HG03097 (cell line): ENCODE data around the gene FAM163A.

Experiments used
- ATAC-seq: cut with Tn5 transposase; IDR thresholded peaks from one replicate; pipeline ENCODE4 v1.9.1; 2021; ENCODE audit not compliant: unreplicated experiment, low FRiP score

Gene FAM163A

DNA sequence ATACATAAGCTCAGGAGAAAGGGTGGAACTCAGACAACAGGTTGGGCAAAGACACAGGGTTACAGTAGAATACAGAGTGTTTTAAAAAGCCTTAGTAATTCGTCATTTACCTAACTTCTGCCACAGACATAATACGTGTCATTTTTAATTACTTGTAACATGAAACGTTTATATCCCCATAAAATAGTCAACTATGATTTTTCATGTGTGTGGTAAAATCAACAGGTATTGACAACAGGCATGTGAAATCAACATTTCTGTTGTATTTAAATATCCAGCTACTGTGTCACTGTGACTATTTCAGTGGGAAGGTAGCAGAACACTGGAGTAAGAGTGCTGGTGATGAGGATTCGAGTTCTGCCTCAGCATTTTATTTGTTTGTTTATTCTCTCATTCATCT lies 5.7 kb downstream of the FAM163A start:
- ATAC-seq = no peak

DNA sequence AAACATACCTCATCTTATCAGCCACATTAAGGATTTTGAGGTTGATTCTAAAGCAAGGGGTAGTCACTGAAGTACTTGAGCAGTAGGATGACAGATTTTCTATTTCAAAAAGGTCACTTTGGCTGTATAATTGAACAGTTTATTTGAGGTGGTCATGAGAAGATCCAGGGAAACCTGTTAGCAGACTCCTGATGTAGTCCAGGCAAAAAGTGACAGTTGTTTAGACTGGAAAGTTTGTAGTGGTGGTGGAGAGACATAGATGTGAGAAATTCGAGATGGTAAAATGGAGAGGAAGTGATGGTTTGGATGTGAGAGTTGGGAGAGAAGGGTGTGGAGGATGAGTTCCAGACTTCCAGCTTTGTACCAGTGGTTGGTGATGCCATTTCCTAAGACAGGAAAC lies 7.5 kb downstream of the FAM163A start:
- ATAC-seq = no peak

- no peak for ATAC-seq
Measured at GRCh38 chr1:179753061-179753460, 10.0 kb downstream of the FAM163A start.

GRCh38 chr1:179754041-179754624 lies 11.0 kb downstream of the FAM163A start:
- no peak for ATAC-seq

DNA sequence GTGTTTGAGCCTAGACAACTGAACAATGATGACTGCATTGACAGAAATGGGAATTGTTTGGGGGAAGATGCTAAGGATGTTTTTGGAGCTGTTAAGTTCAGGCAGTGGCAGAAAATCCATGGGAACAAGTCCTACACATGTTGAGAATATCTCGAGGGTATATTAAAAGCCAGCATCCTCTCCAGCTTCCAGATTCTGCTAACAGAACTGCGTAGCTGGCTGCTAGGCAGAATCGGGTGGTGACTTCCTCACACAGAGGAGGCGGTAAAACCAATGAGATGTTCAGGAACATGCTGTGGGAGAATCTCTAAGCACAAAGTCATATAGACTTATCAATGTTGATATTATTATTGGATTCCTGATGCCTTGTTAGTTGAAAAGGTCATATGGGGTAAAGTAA lies 14.8 kb downstream of the FAM163A start:
- ATAC-seq = no peak

DNA sequence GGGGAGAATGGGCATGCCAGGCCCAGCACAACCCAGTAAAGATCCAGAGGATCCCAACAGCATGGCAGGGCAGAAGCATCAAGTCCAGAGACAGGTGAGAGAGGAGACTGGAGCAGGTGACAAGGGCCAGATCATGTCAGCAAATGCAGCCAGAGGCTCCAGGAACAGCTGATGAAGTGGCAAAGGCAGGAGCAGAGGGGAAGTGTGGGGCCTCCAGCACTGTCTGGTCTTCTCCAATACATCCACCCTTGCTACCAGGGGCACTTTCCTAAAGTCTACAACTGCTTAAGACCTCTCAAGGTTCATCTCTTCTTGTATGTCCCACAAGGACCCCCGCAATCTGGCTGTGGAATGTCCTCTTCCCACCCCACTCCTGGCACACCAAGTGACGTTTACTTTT lies 17.4 kb downstream of the FAM163A start:
- no peak for ATAC-seq

GRCh38 chr1:179761296-179761695 lies 18.2 kb downstream of the FAM163A start:
- ATAC-seq = no peak

DNA sequence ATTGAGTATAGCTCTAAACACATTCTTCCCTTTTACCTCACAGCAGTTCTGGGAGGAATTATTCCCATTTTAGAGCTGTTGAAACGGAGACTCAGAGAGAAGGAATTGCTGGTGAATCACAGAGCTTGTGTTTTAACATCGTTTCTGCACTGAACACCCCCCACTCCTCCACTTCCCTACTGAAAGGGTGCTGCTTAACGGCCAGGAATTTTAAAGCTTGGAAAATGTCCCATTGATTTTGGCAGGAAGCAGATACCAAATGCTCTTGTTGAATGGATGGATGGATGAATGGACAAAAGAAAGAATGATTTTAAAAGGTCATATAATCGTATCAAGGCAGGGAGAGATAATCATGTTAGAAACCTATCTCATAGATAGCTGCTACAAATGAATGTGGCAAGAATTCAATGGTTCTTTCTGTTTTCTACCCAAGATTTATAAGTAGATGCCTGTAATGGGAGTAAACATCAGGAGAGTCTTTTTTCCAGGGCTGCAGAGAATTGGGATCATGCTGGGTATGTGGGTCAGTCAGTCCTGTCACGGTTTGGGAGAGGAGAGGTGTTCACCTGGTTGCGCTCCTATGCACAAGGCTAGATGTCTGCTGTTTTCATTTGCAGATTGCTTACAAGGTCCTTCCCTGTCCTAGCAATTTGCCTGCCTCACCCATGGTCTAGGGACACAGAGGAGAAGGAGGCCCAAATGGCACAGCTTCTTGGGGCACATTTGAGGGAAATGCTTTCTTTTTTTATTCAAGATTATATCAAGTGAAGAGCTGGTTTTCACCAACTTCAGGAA lies 19.0 kb downstream of the FAM163A start:
- no peak for ATAC-seq

DNA sequence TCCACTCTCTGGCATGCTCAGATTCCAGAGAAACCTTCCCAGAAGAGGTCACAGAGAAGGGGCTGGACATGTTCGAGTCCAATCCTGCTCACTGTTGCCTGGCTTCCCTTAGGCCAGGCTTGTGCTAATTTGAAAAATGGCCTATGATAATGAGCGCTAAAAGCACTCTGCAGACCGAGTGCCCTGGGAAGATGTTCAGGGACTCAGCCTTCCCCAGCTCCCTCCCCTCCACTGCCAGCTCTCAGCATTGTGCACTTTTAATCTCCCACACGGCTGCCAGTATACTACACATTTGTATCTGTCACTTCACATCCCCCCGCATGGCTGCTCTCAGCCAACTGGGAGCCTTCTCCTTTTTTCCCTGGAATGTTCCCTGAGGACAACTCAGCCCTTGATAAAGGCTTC lies 24.1 kb downstream of the FAM163A start:
- no peak for ATAC-seq

GRCh38 chr1:179767996-179768395 lies 24.9 kb downstream of the FAM163A start:
- no peak for ATAC-seq

DNA sequence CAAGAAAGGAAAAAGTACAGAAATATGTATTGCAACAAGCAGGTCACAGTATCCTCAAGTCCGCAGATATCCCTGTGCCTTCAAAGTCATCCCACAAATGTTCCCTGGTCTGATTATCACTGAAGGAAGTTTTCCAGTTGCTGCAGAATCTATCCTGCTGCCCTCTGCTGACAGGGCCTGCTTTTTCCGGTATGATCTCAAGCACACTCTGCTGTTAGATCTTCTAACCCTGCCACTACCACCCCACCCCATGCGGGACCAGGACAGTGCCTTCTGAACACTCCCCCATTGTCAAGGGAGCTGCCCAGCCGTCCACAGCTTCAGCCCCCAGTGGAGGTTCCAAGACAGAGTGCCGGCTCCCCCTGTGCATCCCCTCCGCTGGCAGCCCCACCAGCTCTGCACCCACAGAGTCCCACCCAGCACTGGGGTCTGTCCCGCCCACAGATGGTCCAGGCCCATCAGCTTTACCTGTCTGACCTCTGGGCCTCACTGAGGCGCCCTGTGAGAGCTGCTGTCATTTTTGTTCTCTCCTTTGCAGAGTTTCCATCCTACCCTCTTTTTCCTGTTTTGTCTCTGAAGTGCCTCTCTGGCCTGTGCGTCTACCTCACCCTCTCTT lies 27.9 kb downstream of the FAM163A start:
- no peak for ATAC-seq

GRCh38 chr1:179773264-179773663 lies 30.2 kb downstream of the FAM163A start:
- no peak for ATAC-seq

DNA sequence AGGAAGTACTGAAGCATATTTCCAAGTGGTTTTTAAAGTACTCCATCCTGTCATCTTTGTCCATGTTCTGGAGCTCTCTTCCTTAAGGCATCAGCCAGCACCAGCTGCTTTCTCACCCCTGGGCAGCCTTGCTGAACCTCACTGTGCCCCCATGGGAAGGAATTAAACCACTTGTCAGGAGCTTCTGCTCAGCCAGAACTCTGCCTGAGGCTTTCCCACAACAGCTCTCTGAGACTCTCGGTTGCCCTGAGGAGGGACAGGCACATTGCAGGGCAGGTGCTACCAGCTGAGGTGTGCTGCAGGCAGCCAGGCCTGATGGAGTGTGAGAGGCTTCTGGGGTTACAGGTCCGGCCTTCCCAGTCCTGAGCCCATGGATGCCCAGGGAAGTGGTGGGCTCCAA lies 30.9 kb downstream of the FAM163A start:
- no peak for ATAC-seq

GRCh38 chr1:179774566-179774965 lies 31.5 kb downstream of the FAM163A start:
- ATAC-seq = no peak

DNA sequence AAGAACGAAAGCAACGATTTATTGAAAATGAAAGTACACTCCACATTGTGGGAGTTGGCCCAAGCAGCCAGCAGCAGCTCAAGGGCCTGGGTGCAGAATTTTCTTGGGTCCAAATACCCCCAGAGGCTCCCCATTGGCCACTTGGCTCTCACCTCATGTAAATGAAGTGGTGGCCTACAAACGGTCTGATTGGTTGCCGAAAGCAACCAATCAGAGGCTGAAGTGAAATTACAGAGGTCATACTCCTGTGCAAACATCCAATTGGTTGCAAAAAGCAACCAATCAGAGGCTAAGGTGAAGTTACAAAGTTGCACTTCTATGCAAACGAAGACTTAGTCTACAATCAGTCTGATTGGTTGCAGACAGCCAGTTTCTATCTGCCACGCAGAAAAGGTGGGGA lies 31.9 kb downstream of the FAM163A start:
- ATAC-seq = no peak

DNA sequence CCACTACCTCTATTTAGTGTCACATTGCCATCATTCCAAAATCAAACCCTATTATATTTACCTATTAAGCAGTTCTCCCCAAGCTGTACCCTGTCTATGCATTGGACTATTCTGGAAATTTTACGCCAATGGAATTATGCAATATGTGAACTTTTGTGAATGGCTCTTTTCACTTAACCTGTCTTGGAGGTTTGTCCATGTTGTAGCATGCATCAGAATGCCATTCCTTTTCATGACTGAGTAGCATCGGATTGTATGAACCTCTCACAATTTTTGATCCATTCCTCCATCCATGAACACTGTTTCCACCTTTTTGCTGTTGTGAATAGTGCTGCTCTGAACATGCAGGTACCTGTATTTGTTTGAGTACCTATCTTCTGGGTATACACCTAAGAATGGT lies 33.7 kb downstream of the FAM163A start:
- ATAC-seq = no peak

- ATAC-seq = no peak
Measured at GRCh38 chr1:179777731-179778130, 34.6 kb downstream of the FAM163A start.

DNA sequence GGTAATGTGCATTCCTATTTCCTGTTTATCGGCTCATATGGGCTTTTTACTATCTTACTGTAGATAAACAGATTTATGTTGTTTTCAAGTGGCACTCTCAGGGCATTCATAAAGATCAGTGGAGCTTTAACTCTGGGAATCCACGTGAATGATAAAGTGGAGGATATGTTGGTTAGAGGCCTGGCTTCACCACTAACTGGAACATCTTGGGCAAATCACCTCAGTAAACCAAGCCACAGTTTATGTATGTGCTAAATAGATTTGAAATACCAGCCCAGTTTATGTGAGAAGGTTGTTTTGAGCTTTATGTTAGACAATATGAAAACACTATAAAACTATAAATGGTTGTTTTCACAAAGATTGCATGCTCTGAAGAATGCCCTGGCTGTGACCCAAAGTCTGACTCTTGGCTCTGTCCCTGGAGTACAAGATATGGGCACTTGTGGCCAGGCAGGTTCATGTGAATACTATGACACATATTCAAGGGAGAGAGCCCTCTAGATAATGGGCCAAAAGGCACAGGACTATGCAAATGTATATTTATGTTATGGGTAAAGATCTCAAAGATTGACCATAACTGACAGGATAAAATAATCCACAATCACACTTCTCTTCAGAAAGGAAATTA lies 36.7 kb downstream of the FAM163A start:
- no peak for ATAC-seq

- no peak for ATAC-seq
Measured at GRCh38 chr1:179781962-179782361, 38.9 kb downstream of the FAM163A start.

DNA sequence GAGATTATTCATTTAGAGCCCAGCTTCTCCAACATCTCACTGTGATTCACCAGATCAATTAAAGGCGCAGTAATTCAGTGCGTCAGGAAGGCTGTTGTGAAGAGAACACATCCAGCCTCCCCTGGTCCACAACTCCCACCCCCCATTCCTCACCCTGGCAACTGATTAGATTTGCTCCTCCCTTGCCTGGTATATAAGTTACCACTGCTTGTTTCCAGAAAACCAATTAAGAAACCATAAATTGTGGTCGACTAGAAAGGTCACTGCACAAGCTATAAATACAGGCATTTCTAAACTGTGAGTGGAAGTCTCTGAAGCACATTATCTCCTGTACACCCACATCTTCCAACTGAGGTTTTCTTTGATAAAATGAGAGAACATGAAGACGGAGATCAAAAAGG lies 41.9 kb downstream of the FAM163A start:
- no peak for ATAC-seq

DNA sequence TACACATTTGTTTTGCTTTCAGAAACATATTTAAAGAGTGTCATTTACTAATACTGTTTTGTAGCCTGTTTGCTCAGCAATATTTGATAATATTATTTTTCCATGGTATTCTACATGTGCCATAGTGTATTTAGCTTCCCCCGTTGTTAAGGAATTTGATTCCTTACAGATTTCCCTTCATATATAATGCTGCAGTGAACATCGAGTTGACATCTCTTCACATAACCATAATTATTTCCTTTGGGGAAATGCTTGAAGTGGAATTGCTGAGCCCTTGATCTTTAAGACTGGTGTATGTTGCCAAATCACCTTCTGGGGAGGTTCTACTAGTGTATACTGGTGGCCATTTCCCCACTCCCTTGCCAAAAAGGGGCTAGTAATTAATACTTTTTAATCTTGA lies 42.6 kb downstream of the FAM163A start:
- no peak for ATAC-seq
